Small intestine (tissue), 7 donors: ENCODE measurements around the gene PAK4. TPM values are rescaled to one million over a fixed set of nuclear protein-coding genes. Genes with fewer than 3 reads are reported as not detected.
A peak's percentile ranks its signal among the peaks of the same experiment; 100 is the strongest.

ENCODE experiments used
- DNase-seq, 2 donors: peaks; one replicate each; pipeline versions ENCODE4 v3.0.0 to v3.0.0-alpha.2; 2013
- FAIRE-seq: peaks from 2 replicates; lab custom pipeline; 2012; peaks lifted over from hg19 to GRCh38; lab: Jason Lieb, UNC
- H3K27ac ChIP-seq, 3 donors: one replicate each; pipeline ENCODE4 v1.5.1; 2013; ENCODE audit warnings: low read length in 2 of 3, mild to moderate bottlenecking in 2 of 3, control low read depth in 1 of 3, inconsistent platforms in 1 of 3, low read depth in 1 of 3, moderate library complexity in 1 of 3
- H3K27me3 ChIP-seq, 3 donors: one replicate each; pipeline ENCODE4 v1.6.1; 2013; ENCODE audit warnings: low read length in 3 of 3, inconsistent platforms in 1 of 3; ENCODE audit not compliant: control insufficient read depth in 3 of 3, insufficient read depth in 3 of 3
- H3K36me3 ChIP-seq, 3 donors: one replicate each; pipeline ENCODE4 v1.6.1; 2013; ENCODE audit warnings: low read length in 3 of 3, inconsistent platforms in 1 of 3, low read depth in 1 of 3, mild to moderate bottlenecking in 1 of 3, moderate library complexity in 1 of 3; ENCODE audit not compliant: control insufficient read depth in 3 of 3, insufficient read depth in 2 of 3
- H3K4me1 ChIP-seq, 3 donors: one replicate each; pipeline ENCODE4 v1.6.1; 2013; ENCODE audit warnings: low read length in 2 of 3, inconsistent platforms in 1 of 3, low read depth in 1 of 3, mild to moderate bottlenecking in 1 of 3, moderate library complexity in 1 of 3; ENCODE audit not compliant: control insufficient read depth in 3 of 3, insufficient read depth in 2 of 3
- H3K4me3 ChIP-seq, 3 donors: one replicate each; pipeline ENCODE4 v1.5.1; 2013; ENCODE audit warnings: low read length in 3 of 3, control low read depth in 1 of 3, inconsistent platforms in 1 of 3, low read depth in 1 of 3, mild to moderate bottlenecking in 1 of 3, moderate library complexity in 1 of 3
- H3K9me3 ChIP-seq, 2 donors: one replicate each; pipeline ENCODE4 v1.6.1; 2013; ENCODE audit warnings: low read depth in 1 of 2, low read length in 1 of 2; ENCODE audit not compliant: control insufficient read depth in 2 of 2, insufficient read depth in 1 of 2
- WGBS, 3 donors: extraction: QIAGEN DNeasy Blood & Tissue Kit; methylation state at CpG; one replicate each; pipeline ENCODE4 v1.1.7; 2013; 5-methylcytosine and 5-hydroxymethylcytosine counted together
- polyA plus RNA-seq, 4 donors: library from polyadenylated mRNA; stranded (reverse) in 3 of 4; unstranded in 1 of 4; fragments of 200-250 nt in 3 of 4; fragments of 120-200 nt in 1 of 4; gene quantifications; one replicate each; pipeline versions ENCODE4 v1.2.1 to v1.2.3, GENCODE V29; 2013
- donor health status: healthy with polysubstance abuse.
- donor health status: control.
- donor health status: control.
- donor health status: Bipolar disorder and iron deficiency.
- donor health status: healthy.

Gene PAK4
- polyA plus RNA-seq, 4 donors, result 34.6 to 73.4 (median 54.2) TPM

DNA sequence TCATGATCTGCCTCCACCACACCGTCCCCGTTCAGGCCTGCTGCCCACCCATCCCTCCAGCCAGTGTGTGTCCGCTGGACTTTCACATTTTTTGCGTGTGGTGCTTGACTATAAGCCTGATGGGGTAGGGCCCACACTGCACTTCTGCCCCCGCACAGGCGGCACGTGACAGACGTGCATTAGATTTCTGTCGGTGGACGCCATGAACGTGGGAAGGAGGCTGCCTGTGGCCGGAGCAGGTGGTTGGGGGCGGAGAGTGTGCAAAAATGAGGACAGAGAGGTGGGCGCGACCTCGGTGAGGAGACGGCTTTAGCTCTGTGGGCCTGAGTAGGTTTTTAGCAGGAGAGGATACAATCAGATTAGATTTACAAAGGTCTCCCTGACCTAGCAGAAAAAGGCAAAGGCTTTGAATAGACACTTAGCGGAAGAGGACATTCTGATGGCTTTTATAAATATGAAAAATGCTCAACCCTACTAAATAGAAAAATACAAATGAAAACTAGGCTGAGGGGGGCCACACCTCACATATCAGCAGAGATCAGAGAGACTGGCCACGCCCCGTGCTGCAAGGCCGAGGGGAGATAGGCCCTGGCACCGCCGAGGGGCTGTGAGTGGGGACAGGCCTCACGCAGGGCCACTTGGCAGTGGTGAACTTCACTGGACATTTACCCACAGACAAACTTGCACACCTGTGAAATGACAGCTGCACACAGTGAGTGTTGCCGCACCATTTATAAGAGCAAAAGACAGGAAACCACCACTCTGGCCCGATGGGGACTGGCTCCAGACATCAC is 25.4 kb downstream of the PAK4 start:
- Histone ChIP-seq H3K27ac (no peak overlapping the region), H3K36me3 (peaks cover 0 to 42% (median 0%) of the 10 kb centered on the region in 3 donors), H3K9me3 (peaks cover 0 to 3% of the 10 kb centered on the region in 2 donors), H3K27me3 (no peaks in the 10 kb centered on the region), H3K4me1 (peaks cover 0 to 41% (median under 1%) of the 10 kb centered on the region in 3 donors), H3K4me3 (no peak overlapping the region)
- FAIRE-seq, result no peak
- no peak for DNase-seq
- 80 to 85% (median 83%) methylated on average over 26 of the region's 26 CpGs for WGBS, 3 donors

GRCh38 chr19:39152066-39152465 is 26.5 kb downstream of the PAK4 start:
- FAIRE-seq (no peak), DNase-seq (no peak)
- Histone ChIP-seq H3K4me3 (no peak overlapping the region), H3K27ac (no peak overlapping the region), H3K36me3 (peaks cover 0 to 46% (median 0%) of the 10 kb centered on the region in 3 donors), H3K9me3 (peaks cover 0 to 3% of the 10 kb centered on the region in 2 donors), H3K4me1 (peaks cover 0 to 43% (median 5%) of the 10 kb centered on the region in 3 donors), H3K27me3 (no peaks in the 10 kb centered on the region)
- 89 to 93% (median 89%) methylated on average over 10 of the region's 10 CpGs for WGBS, 3 donors

DNA sequence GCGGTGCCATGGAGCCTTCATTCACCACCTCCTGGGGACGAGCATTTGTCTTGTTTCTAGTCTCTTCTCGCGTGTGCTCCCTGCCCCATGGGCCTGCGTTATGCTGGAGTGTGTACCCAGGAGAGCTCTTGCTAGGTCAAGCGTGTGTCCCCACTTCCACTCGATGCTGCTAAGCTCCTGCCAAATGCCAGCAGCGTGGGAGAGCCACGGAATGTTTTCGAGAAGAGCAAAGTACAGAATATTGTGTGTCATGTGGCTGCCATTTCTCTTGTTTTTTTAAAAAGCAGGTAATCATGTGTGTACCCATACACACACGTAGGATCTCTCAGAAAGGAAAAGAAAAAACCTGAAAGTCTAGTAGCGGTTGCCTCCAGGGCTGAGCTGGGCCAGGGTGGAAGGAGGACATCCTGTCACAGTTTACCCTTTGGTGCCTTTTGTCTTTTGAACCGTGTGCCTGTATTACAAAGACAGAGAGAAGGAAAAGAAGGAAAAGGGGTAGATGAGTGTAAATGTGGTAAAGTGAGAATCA is 28.6 kb downstream of the PAK4 start:
- DNase-seq (peak in 1 of 2 donors; percentile 42), FAIRE-seq (no peak)
- Histone ChIP-seq H3K4me3 (no peak overlapping the region), H3K9me3 (no peaks in the 10 kb centered on the region), H3K36me3 (peaks cover 0 to 56% (median 0%) of the 10 kb centered on the region in 3 donors), H3K27me3 (no peaks in the 10 kb centered on the region), H3K27ac (peak overlapping the region in 1 of 3 donors; percentile 15), H3K4me1 (peaks cover 0 to 64% (median 5%) of the 10 kb centered on the region in 3 donors)
- 61 to 81% (median 75%) methylated on average over 13 of the region's 13 CpGs for WGBS, 3 donors

- peaks cover 0 to 59% (median under 1%) of the 10 kb centered on the region in 3 donors for H3K36me3 ChIP-seq
- FAIRE-seq (no peak), DNase-seq (peak; percentile 61 to 77)
- H3K4me1 ChIP-seq, result peaks cover 0 to 64% (median 5%) of the 10 kb centered on the region in 3 donors
- WGBS, 3 donors, result 14 to 54% (median 48%) methylated on average over 11 of the region's 11 CpGs
- peak overlapping the region in 2 of 3 donors; percentile 15 to 17 for H3K27ac ChIP-seq
- no peaks in the 10 kb centered on the region for H3K27me3 ChIP-seq
- no peaks in the 10 kb centered on the region for H3K9me3 ChIP-seq
- H3K4me3 ChIP-seq, result no peak overlapping the region
Measured at GRCh38 chr19:39154629-39155100, 29.1 kb downstream of the PAK4 start.

GRCh38 chr19:39155114-39155700 is 29.6 kb downstream of the PAK4 start:
- no peak for FAIRE-seq

DNA sequence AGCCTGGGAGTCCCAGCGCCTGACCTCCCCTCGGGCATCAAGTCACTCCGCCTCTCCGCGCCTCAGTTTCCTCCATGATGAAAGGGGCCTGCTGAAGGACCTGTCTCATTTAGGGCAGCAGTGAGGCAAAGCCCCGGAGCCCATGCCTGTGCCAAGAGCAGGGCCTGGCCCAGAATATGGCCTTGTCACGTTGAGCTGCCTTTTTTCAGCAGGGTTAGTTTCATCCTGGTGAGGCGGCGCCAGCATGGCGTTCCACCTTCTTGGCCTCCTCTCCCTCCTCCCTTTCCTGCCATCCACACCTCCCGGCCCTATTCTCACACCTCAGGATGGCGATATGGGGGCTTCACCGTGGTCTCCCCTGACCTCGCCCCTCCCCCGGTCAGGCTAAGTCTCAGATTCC is 30.2 kb downstream of the PAK4 start:
- H3K27me3 ChIP-seq, result no peaks in the 10 kb centered on the region
- FAIRE-seq (no peak), DNase-seq (no peak)
- H3K9me3 ChIP-seq, result no peaks in the 10 kb centered on the region
- WGBS, 3 donors, result 79 to 86% (median 84%) methylated on average over 15 of the region's 15 CpGs
- H3K36me3 ChIP-seq, result peaks cover 0 to 63% (median 3%) of the 10 kb centered on the region in 3 donors
- peaks cover 0 to 63% (median 5%) of the 10 kb centered on the region in 3 donors for H3K4me1 ChIP-seq
- no peak overlapping the region for H3K4me3 ChIP-seq
- no peak overlapping the region for H3K27ac ChIP-seq

More at GRCh38 chr19:39155114-39155700, 29.6 kb downstream of the PAK4 start:
- H3K27me3 ChIP-seq, result no peaks in the 10 kb centered on the region
- H3K4me1 ChIP-seq, result peaks cover 0 to 64% (median 5%) of the 10 kb centered on the region in 3 donors
- 53 to 71% (median 58%) methylated on average over 11 of the region's 11 CpGs for WGBS, 3 donors
- H3K36me3 ChIP-seq, result peaks cover 0 to 62% (median 3%) of the 10 kb centered on the region in 3 donors
- DNase-seq, result no peak
- H3K9me3 ChIP-seq, result no peaks in the 10 kb centered on the region
- H3K27ac ChIP-seq, result peak overlapping the region in 2 of 3 donors; percentile 15 to 17
- no peak overlapping the region for H3K4me3 ChIP-seq

GRCh38 chr19:39156326-39157230 is 31.0 kb downstream of the PAK4 start:
- 34 to 47% (median 46%) methylated on average over 24 of the region's 24 CpGs for WGBS, 3 donors
- peak in 1 of 2 donors; percentile 41 for DNase-seq
- no peak overlapping the region for H3K27ac ChIP-seq
- H3K9me3 ChIP-seq, result no peaks in the 10 kb centered on the region
- FAIRE-seq, result no peak
- no peak overlapping the region for H3K4me3 ChIP-seq
- H3K36me3 ChIP-seq, result peaks cover 0 to 67% (median 3%) of the 10 kb centered on the region in 3 donors
- peaks cover 0 to 55% (median 5%) of the 10 kb centered on the region in 3 donors for H3K4me1 ChIP-seq
- H3K27me3 ChIP-seq, result no peaks in the 10 kb centered on the region
